ENCODE measurements around the gene KRTAP5-11. TPM values are rescaled to one million over a fixed set of nuclear protein-coding genes. Genes with fewer than 3 reads are reported as not detected.
"Not testable (repeated sequence)": the region's sequence is repeated elsewhere in the genome, so short reads cannot be mapped to it uniquely, and the experiment has no call there.

KRTAP5-11 gene
- polyA plus RNA-seq, 1 donor = not detected

GRCh38 chr11:71554996-71555395 lies 27.7 kb downstream of the KRTAP5-11 start:
- DNase-seq = no peak

DNA sequence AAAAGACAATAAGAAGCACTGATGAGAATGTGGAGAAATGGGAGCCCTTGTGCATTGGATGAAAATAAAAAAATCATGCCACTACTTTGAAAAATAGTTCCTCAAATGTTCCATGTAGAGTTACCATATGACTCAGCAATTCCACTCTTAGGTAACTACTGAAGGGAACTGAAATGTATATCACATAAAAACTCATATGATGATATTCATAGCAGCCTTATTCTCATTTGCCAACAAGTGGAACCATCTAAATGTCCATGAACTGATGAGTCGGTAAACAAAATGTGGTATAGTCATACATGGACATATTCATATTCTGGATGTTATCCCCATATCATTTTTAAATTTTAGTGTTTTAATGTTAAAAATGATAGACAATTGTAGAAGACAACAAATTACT lies 31.0 kb downstream of the KRTAP5-11 start:
- DNase-seq = no peak

GRCh38 chr11:71548716-71549151 lies 33.9 kb downstream of the KRTAP5-11 start:
- DNase-seq = no peak

GRCh38 chr11:71548120-71548519 lies 34.6 kb downstream of the KRTAP5-11 start, which contains the start of gene KRTAP5-9:
Gene KRTAP5-9 (plus strand): TSS chr11:71548420. CDS start chr11:71548658, 238 bp downstream.
- DNase-seq = no peak

DNA sequence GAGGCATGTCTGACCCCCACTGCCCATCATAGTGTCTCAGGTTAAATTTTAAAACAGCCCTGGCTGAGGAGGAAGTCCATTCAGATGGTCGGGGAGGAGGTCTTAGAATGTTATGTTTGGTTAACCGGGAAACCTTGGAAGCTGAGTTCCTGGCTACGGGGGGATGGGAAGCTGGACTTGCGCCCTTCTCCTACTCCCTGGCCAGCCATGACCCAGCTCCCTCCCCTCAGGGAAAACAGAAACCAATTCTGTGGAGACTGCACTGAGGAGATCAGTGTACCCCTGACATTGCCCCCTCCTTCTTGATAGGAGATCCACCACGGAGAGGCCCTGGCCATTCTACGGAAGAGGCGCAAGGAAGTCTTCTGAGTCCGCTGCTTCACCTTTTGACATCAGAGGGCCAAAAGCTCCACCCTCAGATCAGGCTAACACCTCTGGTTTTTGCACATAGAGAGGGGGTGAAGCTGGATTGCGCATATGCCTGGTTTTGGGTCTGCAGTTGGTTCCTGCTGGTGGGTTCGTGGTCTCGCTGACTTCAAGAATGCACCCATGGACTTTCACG lies 37.2 kb downstream of the KRTAP5-11 start:
- no peak for DNase-seq

- no peak for DNase-seq
Observed at GRCh38 chr11:71544525-71545214, 38.0 kb downstream of the KRTAP5-11 start.

DNA sequence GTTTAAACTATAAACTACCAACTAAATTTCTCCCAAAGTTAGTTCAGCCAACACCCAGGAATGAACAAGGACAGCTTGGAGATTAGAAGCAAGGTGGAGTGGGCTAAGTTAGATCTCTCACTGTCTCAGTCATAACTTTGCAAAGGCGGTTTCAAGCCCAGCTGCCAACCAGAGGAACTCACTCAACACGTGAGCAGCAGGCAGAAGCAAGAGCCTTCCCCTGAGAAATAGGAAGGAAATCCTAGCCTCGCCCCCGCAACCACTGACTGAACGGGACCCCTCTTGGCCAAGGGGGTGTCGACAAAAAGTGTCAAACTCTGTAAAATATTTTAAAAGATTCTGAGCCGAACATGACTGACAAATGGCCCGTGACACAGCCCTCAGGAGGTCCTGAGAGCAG lies 38.8 kb downstream of the KRTAP5-11 start:
- no peak for DNase-seq

- no peak for DNase-seq
Observed at GRCh38 chr11:71542879-71543777, 39.5 kb downstream of the KRTAP5-11 start.

GRCh38 chr11:71542382-71542781 lies 40.3 kb downstream of the KRTAP5-11 start:
- DNase-seq = no peak

DNA sequence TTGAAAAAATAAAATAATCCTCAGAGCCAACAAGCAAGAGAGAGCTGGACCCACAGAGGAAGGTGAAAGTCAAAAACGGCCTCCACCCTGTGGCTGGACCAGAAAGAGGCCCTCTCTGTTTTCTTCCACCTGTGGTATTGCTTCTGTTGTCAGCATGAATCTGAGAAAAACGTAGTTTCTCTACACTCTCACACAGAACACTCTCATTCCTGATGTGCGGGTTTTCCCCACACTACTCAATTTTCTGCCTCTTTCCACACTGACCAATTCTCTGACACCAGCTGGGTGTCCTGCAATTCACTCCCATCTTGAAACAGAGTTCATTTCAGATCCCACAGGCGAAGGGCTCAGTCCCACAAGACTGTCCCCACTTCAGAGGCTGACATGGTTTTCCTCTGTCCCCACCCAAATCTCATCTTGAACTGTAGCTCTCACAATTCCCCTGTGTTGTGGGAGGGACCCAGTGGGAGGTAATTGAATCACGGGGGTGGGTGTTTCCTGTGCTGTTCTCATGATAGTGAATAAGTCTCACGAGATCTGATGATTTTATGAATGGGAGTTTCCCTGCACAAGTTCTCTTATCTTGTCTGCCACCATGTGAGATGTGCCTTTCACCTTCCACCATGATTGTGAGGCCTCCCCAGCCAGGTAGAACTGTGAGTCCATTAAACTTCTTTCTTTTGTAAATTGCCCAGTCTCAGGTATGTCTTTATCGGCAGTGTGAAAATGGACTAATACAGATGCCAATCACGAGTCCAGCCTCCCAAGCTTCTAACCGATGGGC lies 42.0 kb downstream of the KRTAP5-11 start:
- not testable (repeated sequence) for DNase-seq

DNA sequence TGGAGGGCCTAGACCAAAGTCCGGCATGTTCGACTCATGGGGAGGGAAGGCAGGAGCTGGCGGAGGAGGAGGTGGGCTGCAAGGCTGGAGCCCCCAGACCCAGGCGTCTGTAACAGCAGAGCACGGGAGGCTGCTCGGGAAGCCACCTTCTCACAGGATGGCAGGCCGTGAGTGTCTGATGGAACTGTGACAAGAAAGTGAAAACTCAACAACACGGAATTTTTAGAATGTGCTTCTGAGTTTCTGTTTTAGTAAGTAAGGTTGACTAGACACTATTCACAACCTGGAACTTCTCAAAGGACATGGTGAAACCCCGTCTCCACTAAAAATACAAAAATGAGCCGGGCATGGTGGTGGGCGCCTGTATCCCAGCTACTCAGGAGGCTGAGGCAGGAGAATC lies 42.7 kb downstream of the KRTAP5-11 start:
- DNase-seq = not testable (repeated sequence)

GRCh38 chr11:71539017-71539416 lies 43.7 kb downstream of the KRTAP5-11 start:
- no peak for DNase-seq

DNA sequence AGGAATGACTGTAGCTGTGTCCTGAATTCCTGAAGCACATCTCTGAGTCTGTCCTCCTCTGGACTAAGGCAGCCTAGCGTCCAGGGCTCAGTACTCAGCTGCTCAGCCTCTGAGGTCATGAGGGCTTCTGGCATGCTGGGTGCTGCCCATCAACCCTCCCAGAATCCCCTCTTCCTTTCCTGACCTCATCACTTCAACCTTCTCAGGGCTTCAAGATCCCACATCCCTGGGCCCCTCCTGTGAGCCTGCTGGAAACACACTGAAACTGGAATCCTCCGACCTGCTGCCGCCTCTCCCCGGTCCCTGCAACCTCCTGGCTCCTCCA lies 44.0 kb downstream of the KRTAP5-11 start:
- no peak for DNase-seq

- DNase-seq = not testable (repeated sequence)
Observed at GRCh38 chr11:71537977-71538665, 44.6 kb downstream of the KRTAP5-11 start, which contains the start of gene KRTAP5-8. Gene KRTAP5-8 (plus strand): TSS chr11:71538025. CDS start chr11:71538056, 31 bp downstream.

- no peak for DNase-seq
Observed at GRCh38 chr11:71537537-71537936, 45.1 kb downstream of the KRTAP5-11 start.

DNA sequence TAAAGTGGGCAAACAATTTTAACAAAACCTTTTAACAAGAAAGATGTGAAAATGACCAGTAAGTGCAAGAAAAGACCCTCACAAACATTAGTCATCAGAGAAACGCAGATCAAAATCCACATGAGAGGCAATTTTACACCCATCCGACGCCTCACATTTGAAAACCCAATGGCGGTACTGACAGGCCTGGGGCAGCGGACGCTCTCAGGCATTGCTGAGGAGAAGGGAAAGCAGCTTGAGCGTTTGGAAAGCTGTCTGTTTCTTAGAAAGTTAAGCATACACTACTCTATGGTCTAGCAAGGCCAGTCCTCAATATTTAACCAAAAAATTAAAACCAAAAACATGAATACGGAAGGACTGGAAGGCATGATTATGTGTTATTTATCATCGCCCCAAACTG lies 46.9 kb downstream of the KRTAP5-11 start:
- no peak for DNase-seq

GRCh38 chr11:71534711-71535608 lies 47.7 kb downstream of the KRTAP5-11 start:
- not testable (repeated sequence) for DNase-seq

DNA sequence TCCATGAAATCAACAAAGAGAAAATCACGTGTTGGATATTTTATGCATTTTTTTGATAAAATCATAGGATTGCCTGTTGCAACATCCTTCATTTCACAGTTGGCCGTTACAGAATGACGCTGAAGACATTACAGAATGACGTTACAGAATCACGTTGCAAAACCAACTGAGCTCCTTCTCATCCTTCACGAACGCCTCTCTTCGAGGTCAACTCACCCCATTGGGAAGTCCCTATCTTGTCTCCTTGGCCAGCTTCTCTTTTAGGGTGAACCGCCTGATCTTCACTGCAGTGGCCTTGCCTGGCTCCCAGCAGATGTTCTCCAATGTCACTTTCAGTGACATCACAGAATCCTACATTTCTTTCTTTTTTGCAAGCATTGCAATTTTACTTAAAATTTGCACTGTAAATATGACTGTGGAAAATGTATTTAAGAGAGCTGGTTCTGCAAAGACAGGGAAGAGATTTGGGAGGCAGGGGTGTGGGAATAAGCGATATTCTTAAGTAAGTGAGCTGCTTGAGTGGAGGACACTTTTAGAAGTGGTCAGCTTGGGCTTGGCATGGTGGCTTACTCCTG lies 50.6 kb downstream of the KRTAP5-11 start:
- DNase-seq = no peak
